Measurements from ENCODE around the gene CA12.

DNA sequence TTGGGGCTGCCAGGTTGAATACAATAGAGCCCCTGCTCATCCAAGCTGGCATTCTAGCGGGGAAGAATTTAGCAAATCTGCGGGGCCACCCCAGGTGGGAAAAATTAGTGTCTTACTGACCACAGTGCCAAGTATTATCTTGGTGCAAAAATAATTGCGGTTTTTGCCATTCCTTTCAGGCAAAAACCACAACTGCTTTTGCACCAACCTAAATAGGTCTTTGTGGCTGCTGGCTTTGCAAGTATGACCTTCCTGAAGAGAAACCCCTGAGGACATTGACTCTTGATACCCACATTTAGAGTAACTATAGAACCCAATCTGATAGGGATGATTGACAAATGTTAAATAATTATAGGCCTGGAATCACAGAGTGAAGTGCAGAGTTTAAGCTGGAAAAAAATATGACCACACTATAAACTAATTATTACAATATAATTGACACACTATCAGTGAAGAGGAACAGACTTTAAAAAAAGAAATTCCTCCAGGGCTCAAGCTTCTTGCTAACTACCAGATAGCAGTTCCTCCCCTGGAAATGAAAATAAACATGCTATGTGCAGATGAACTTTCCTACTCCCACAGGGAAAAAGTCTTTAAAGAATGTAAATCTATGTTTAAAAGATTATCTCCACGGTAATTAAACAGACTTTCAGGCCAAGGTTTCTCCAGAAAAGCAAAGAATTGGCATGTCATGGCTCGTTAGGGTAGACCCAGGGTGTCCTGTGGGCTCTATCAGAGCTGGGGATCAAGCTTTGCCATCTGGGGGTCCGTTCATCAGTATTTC, 34.4 kb downstream of the CA12 start:
- TF ChIP-seq, protein P1, sequence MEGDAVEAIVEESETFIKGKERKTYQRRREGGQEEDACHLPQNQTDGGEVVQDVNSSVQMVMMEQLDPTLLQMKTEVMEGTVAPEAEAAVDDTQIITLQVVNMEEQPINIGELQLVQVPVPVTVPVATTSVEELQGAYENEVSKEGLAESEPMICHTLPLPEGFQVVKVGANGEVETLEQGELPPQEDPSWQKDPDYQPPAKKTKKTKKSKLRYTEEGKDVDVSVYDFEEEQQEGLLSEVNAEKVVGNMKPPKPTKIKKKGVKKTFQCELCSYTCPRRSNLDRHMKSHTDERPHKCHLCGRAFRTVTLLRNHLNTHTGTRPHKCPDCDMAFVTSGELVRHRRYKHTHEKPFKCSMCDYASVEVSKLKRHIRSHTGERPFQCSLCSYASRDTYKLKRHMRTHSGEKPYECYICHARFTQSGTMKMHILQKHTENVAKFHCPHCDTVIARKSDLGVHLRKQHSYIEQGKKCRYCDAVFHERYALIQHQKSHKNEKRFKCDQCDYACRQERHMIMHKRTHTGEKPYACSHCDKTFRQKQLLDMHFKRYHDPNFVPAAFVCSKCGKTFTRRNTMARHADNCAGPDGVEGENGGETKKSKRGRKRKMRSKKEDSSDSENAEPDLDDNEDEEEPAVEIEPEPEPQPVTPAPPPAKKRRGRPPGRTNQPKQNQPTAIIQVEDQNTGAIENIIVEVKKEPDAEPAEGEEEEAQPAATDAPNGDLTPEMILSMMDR (conservative IDR thresholded peaks at IDR 0.05; ENCODE audit: low read depth, low read length), result no peak
- TF ChIP-seq EZH2 (IDR thresholded peaks at IDR 0.05; ENCODE audit: low read length, unreplicated experiment) (no peak), EZH2phosphoT487 (IDR thresholded peaks at IDR 0.05; ENCODE audit: borderline replicate concordance, low read length) (no peak)

Data from PC-3 (cell line).